ENCODE measurements around the gene POLR2M. TPM values are rescaled to one million over a fixed set of nuclear protein-coding genes. Genes with fewer than 3 reads are reported as not detected.

The POLR2M gene
- polyA plus RNA-seq, 1 of the 3 experiments (the other 2 are of a cell fraction), result 160 TPM

DNA sequence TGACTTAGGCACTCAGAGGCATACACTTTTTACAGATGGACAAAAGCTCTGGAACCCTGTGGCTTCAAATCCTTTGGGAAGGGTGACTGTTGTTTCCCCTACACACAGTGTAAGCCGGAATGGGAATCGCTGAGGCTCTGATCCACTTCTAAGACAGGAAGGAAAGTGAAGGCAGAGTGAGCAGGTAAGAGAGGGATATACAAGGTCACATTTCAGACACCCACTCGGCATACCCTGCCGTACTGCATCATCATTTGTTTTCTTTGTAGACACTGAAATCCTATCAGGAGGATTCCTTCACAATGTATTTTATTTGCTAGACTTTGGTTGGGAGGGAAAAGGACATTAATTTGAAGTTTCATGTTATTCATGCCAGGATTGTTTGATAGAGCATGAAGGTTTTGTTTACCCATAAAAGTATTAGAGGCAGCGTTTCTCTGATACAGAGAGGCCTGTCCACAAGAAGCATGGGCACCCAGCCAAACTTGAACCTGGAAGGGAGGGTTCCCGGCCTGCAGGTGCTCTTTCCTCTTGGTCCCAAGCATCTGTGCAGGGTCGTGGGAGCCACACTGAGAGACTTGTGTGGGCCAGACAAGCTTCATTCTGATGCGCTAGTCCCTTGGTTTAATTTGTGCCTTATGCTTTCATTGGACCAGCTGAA lies 21.9 kb upstream of the POLR2M start:
- Histone ChIP-seq H3K27me3 (ENCODE audit: insufficient read depth) (no peaks in the 10 kb centered on the region), H3K9ac (no peak overlapping the region), H3K4me1 (ENCODE audit: control insufficient read depth in 1 of 2, insufficient read depth in 2 of 2, low read depth in 1 of 2, low read length in 1 of 2) (0 out of 4 replicates have a peak, but pooled peaks cover 0 to 3% of the 10 kb centered on the region in 2 experiments), H3K9me2 (no peaks in the 10 kb centered on the region), H3K79me2 (ENCODE audit: insufficient read depth) (no peaks in the 10 kb centered on the region), H3K27ac (ENCODE audit: low read depth in 2 of 2, low read length in 1 of 2) (no peak overlapping the region), H3K9me3 (no peaks in the 10 kb centered on the region), H4K20me1 (ENCODE audit: insufficient read depth) (no peaks in the 10 kb centered on the region), H3K4me3 (ENCODE audit: low read depth in 2 of 2, low read length in 1 of 2) (no peak overlapping the region), H3K36me3 (replicated peaks in 1 of 2; ENCODE audit: control insufficient read depth in 1 of 2, insufficient read depth in 2 of 2, low read length in 1 of 2) (no peaks in the 10 kb centered on the region), H3K4me2 (no peak overlapping the region), H2AFZ (ENCODE audit: low read depth) (no peak overlapping the region), H3F3A (replicated peaks; ENCODE audit: insufficient read depth) (no peaks in the 10 kb centered on the region)
- ChIA-PET CTCF (no interaction called here), POLR2A (no interaction called here)
- 74% methylated on average over 8 of the region's 8 CpGs for WGBS (ENCODE audit: low lambda C conversion rate)
- no peak for DNase-seq
- no peak for TF ChIP-seq MXI1 (IDR thresholded peaks at IDR 0.05; ENCODE audit: low read depth, low read length)

DNA sequence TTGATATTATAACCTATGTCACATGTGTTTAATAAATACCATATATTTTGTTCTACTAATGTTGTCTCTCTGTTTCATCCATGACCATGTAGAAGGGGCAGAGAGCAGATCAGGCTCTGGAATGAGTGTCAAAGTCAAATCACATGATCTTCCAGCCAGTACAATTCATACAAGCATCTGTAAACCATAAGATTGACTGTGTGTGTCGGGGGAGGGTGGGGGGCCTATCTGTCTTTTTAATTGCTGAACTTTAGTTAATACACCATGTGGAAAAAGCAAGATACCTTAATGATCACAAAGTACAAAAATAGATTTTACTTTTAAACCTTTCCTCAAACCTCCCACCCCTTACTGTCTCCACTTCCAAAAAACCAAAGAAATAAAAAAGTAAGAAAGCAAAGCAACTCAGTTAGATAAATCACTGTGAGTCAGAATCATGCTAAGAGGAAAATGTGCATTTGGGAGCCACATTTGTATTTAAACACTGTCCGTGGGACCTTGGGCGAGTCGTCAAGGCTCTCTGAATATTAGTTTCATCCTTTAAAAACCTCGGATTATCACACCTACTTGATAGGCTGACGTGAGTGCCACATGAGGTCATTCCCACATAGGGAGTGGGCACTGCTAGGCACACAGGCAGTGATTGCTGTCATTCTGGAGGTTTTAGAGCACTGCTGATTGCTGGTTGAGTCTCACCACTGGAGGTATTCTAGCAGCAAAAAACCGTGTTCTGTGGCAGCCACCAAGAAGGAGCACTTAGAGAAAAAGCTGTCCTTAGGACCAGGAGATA lies 21.0 kb upstream of the POLR2M start:
- Histone ChIP-seq H2AFZ (ENCODE audit: low read depth) (no peak overlapping the region), H3K4me3 (ENCODE audit: low read depth in 2 of 2, low read length in 1 of 2) (no peak overlapping the region), H3K36me3 (replicated peaks in 1 of 2; ENCODE audit: control insufficient read depth in 1 of 2, insufficient read depth in 2 of 2, low read length in 1 of 2) (no peaks in the 10 kb centered on the region), H4K20me1 (ENCODE audit: insufficient read depth) (no peaks in the 10 kb centered on the region), H3K9me2 (no peaks in the 10 kb centered on the region), H3K4me1 (ENCODE audit: control insufficient read depth in 1 of 2, insufficient read depth in 2 of 2, low read depth in 1 of 2, low read length in 1 of 2) (no peaks in the 10 kb centered on the region), H3K9me3 (no peaks in the 10 kb centered on the region), H3K27me3 (ENCODE audit: insufficient read depth) (no peaks in the 10 kb centered on the region), H3K9ac (no peak overlapping the region), H3K79me2 (ENCODE audit: insufficient read depth) (no peaks in the 10 kb centered on the region), H3K4me2 (no peak overlapping the region), H3K27ac (ENCODE audit: low read depth in 2 of 2, low read length in 1 of 2) (no peak overlapping the region), H3F3A (replicated peaks; ENCODE audit: insufficient read depth) (no peaks in the 10 kb centered on the region)
- no peak for TF ChIP-seq FOSL2 (IDR thresholded peaks at IDR 0.05; ENCODE audit: borderline replicate concordance, low read depth)
- no peak for TF ChIP-seq SIN3A (IDR thresholded peaks at IDR 0.05; ENCODE audit: borderline replicate concordance, low read depth, low read length)
- TF ChIP-seq TCF12 (IDR thresholded peaks at IDR 0.05), result no peak
- no peak for TF ChIP-seq TEAD4 (IDR thresholded peaks at IDR 0.05; ENCODE audit: borderline replicate concordance, insufficient read depth)
- TF ChIP-seq POLR2AphosphoS5 (IDR thresholded peaks at IDR 0.05; ENCODE audit: low read depth, low read length), result no peak
- no peak for TF ChIP-seq JUND (IDR thresholded peaks at IDR 0.05)
- TF ChIP-seq FOXJ3 (CRISPR knock-in tag; IDR thresholded peaks at IDR 0.05), result no peak
- TF ChIP-seq, protein P1, sequence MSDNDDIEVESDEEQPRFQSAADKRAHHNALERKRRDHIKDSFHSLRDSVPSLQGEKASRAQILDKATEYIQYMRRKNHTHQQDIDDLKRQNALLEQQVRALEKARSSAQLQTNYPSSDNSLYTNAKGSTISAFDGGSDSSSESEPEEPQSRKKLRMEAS (IDR thresholded peaks at IDR 0.05; ENCODE audit: low read depth), result no peak
- TF ChIP-seq TAF1 (IDR thresholded peaks at IDR 0.05; ENCODE audit: borderline replicate concordance, low read depth, low read length), result no peak
- ChIA-PET CTCF (interaction anchor here (1.0 kb wide), 1 partner anchor 19 kb away, joined by 4 read pairs; no protein-coding TSS in a partner anchor), POLR2A (no interaction called here)
- no peak for DNase-seq
- 83% methylated on average over 7 of the region's 7 CpGs for WGBS (ENCODE audit: low lambda C conversion rate)

DNA sequence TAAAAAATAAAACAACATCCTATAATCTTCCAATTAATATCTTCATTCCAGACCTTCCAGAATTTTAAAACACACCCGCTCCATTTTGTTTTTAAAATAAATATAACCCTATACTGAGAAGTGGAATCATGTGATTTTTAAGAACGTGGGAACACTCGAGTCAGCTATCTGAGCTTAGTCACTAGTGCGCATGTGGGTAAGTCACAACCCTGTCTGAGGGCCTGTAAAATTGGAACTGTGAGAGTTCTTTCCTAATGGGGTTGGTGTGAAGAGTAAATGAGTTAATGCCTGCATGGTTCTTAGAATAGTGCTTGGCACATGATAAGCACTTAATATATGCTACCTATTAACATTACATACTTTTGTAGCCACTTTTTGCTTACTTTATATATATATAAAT lies 19.9 kb upstream of the POLR2M start:
- Histone ChIP-seq H3K9me2 (no peaks in the 10 kb centered on the region), H3K4me1 (ENCODE audit: control insufficient read depth in 1 of 2, insufficient read depth in 2 of 2, low read depth in 1 of 2, low read length in 1 of 2) (no peaks in the 10 kb centered on the region; a peak in 1 of 4 replicates), H3K27me3 (ENCODE audit: insufficient read depth) (no peaks in the 10 kb centered on the region), H3K9ac (no peak overlapping the region), H3K79me2 (ENCODE audit: insufficient read depth) (no peaks in the 10 kb centered on the region), H3K4me2 (no peak overlapping the region), H3K4me3 (ENCODE audit: low read depth in 2 of 2, low read length in 1 of 2) (no peak overlapping the region), H3K36me3 (replicated peaks in 1 of 2; ENCODE audit: control insufficient read depth in 1 of 2, insufficient read depth in 2 of 2, low read length in 1 of 2) (no peaks in the 10 kb centered on the region), H2AFZ (ENCODE audit: low read depth) (no peak overlapping the region), H3K27ac (ENCODE audit: low read depth in 2 of 2, low read length in 1 of 2) (no peak overlapping the region), H3F3A (replicated peaks; ENCODE audit: insufficient read depth) (no peaks in the 10 kb centered on the region), H3K9me3 (no peaks in the 10 kb centered on the region), H4K20me1 (ENCODE audit: insufficient read depth) (no peaks in the 10 kb centered on the region)
- TF ChIP-seq MEF2A (IDR thresholded peaks at IDR 0.05; ENCODE audit: borderline replicate concordance, low read depth) (no peak), RCOR1 (IDR thresholded peaks at IDR 0.05; ENCODE audit: low read length) (no peak), JUND (IDR thresholded peaks at IDR 0.05) (no peak), TCF12 (IDR thresholded peaks at IDR 0.05) (no peak), MXI1 (IDR thresholded peaks at IDR 0.05; ENCODE audit: low read depth, low read length) (no peak)
- TF ChIP-seq, protein P1 (IDR thresholded peaks at IDR 0.05; ENCODE audit: low read depth), result no peak
- POLR2A ChIA-PET, result no interaction called here
- no peak for DNase-seq
- WGBS (ENCODE audit: low lambda C conversion rate), result 83% methylated on average over 4 of the region's 4 CpGs
- CTCF ChIA-PET, result no interaction called here

Data from SK-N-SH (cell line).